Measurements from ENCODE around the gene KRTAP4-8.
"Not testable (repeated sequence)": the region's sequence is repeated elsewhere in the genome, so short reads cannot be mapped to it uniquely, and the experiment has no call there.

Gene KRTAP4-8

GRCh38 chr17:41123991-41124371, 26.0 kb upstream of the KRTAP4-8 start, which contains the start of gene KRTAP4-12:
Gene KRTAP4-12 (minus strand): TSS chr17:41124182. CDS start chr17:41124122, 60 bp downstream.
- H3K27ac ChIP-seq (ENCODE audit: low read depth, low read length); H3K4me1 ChIP-seq (ENCODE audit: insufficient read depth, low read length); H3K4me3 ChIP-seq (ENCODE audit: low read length); H3K9ac ChIP-seq (ENCODE audit: low read depth, low read length); H3K27me3 ChIP-seq (ENCODE audit: insufficient read depth, low read length); H3K9me3 ChIP-seq (ENCODE audit: insufficient read depth, low read depth, low read length); H3K36me3 ChIP-seq (ENCODE audit: insufficient read depth, low read length): not testable (repeated sequence)
- WGBS = 82% methylated on average over 3 of the region's 3 CpGs

DNA sequence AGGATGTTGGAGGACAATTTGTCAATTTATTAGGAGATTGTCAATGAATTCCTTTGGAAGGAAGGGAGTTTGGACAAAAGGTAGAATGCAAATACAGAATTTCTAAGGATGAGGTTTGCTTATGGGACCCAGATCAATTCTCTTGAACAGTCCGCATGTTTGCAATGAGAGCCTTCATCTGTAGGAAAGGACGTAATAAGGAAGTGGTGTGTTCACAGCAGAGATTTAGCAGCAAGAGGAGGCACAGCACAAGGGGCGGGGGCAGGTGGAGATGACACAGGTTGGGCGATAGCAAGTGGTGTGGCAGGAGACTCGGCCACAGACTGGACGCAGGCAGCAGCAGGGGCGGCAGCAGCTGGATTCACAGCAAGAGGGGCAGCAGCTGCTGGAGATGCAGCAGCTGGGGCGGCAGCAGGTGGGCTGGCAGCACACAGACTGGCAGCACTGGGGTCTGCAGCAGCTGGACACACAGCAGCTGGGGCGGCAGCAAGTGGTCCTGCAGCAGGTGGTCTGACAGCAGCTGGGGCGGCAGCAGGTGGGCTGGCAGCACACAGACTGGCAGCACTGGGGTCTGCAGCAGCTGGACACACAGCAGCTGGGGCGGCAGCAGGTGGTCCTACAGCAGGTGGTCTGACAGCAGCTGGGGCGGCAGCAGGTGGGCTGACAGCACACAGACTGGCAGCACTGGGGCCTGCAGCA, 25.5 kb upstream of the KRTAP4-8 start:
- not testable (repeated sequence) for H3K9me3 ChIP-seq (ENCODE audit: insufficient read depth, low read depth, low read length); H3K4me3 ChIP-seq (ENCODE audit: low read length); H3K36me3 ChIP-seq (ENCODE audit: insufficient read depth, low read length); H3K27ac ChIP-seq (ENCODE audit: low read depth, low read length); H3K27me3 ChIP-seq (ENCODE audit: insufficient read depth, low read length); H3K9ac ChIP-seq (ENCODE audit: low read depth, low read length); H3K4me1 ChIP-seq (ENCODE audit: insufficient read depth, low read length)
- WGBS = 86% methylated on average over 12 of the region's 12 CpGs

GRCh38 chr17:41121742-41122141, 23.8 kb upstream of the KRTAP4-8 start:
- Histone ChIP-seq H3K27me3 (ENCODE audit: insufficient read depth, low read length) (no peaks in the 10 kb centered on the region), H3K36me3 (ENCODE audit: insufficient read depth, low read length) (no peaks in the 10 kb centered on the region), H3K9me3 (ENCODE audit: insufficient read depth, low read depth, low read length) (peaks cover 5% of the 10 kb centered on the region; the same call in 1 of the 2 replicates), H3K27ac (ENCODE audit: low read depth, low read length) (no peak overlapping the region), H3K4me1 (ENCODE audit: insufficient read depth, low read length) (no peaks in the 10 kb centered on the region), H3K4me3 (ENCODE audit: low read length) (no peak overlapping the region), H3K9ac (ENCODE audit: low read depth, low read length) (no peak overlapping the region)
- WGBS = 91% methylated on average over 2 of the region's 2 CpGs

- not testable (repeated sequence) for H3K9me3 ChIP-seq (ENCODE audit: insufficient read depth, low read depth, low read length); H3K4me3 ChIP-seq (ENCODE audit: low read length); H3K27me3 ChIP-seq (ENCODE audit: insufficient read depth, low read length); H3K36me3 ChIP-seq (ENCODE audit: insufficient read depth, low read length); H3K4me1 ChIP-seq (ENCODE audit: insufficient read depth, low read length); H3K9ac ChIP-seq (ENCODE audit: low read depth, low read length); H3K27ac ChIP-seq (ENCODE audit: low read depth, low read length)
- 89% methylated on average over 10 of the region's 11 CpGs for WGBS
Observed at GRCh38 chr17:41119696-41120690, 22.1 kb upstream of the KRTAP4-8 start.

DNA sequence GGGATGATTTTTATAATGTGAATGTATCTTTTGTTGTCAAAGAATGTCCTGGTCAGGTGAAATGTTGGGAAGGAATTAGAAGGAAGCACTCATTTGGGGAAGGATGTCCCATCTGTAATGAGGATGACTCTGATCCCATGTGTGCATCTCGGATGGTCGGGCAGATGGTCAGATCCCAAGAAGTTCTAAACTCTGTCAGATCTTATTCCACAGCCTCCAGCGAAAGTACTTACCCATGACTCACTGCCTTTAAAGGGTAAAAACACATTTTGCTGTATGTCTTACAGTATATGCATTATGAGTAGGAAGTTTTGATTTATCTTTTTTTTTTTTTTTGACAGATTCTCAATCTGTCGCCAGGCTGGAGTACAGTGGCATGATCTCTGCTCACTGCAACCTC, 20.8 kb upstream of the KRTAP4-8 start:
- Histone ChIP-seq H3K36me3 (ENCODE audit: insufficient read depth, low read length) (no peaks in the 10 kb centered on the region), H3K9me3 (ENCODE audit: insufficient read depth, low read depth, low read length) (peaks cover 7% of the 10 kb centered on the region; the same call in 1 of the 2 replicates), H3K4me3 (ENCODE audit: low read length) (no peak overlapping the region), H3K9ac (ENCODE audit: low read depth, low read length) (no peak overlapping the region), H3K4me1 (ENCODE audit: insufficient read depth, low read length) (no peaks in the 10 kb centered on the region), H3K27ac (ENCODE audit: low read depth, low read length) (no peak overlapping the region), H3K27me3 (ENCODE audit: insufficient read depth, low read length) (no peaks in the 10 kb centered on the region)
- 95% methylated on average over 4 of the region's 4 CpGs for WGBS

DNA sequence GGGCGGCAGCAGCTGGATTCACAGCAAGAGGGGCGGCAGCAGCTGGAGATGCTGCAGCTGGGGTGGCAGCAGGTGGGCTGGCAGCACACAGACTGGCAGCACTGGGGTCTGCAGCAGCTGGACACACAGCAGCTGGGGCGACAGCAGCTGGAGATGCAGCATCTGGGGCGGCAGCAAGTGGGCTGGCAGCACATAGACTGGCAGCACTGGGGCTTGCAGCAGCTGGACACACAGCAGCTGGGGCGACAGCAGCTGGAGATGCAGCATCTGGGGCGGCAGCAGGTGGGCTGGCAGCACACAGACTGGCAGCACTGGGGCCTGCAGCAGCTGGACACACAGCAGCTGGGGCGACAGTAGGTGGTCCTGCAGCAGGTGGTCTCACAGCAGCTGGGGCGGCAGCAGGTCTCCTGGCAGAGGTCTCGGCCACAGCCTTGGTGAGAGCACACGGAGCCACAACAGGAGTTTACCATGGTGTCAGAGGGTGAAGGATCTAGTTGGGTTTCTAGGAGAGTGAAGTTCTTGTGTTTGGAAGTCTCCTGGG, 20.0 kb upstream of the KRTAP4-8 start, which contains the start of gene KRTAP4-11:
Gene KRTAP4-11 (minus strand): TSS at position 528 of the 541 bp plus-strand sequence. CDS start 58 bp downstream, at position 470.
- WGBS = 87% methylated on average over 10 of the region's 10 CpGs
- H3K27ac ChIP-seq (ENCODE audit: low read depth, low read length); H3K4me3 ChIP-seq (ENCODE audit: low read length); H3K4me1 ChIP-seq (ENCODE audit: insufficient read depth, low read length); H3K9ac ChIP-seq (ENCODE audit: low read depth, low read length); H3K27me3 ChIP-seq (ENCODE audit: insufficient read depth, low read length); H3K36me3 ChIP-seq (ENCODE audit: insufficient read depth, low read length): not testable (repeated sequence)
- peaks cover 10% of the 10 kb centered on the region for H3K9me3 ChIP-seq (ENCODE audit: insufficient read depth, low read depth, low read length)

- 87% methylated on average over 5 of the region's 5 CpGs for WGBS
- H3K9me3 ChIP-seq (ENCODE audit: insufficient read depth, low read depth, low read length) = peaks cover 24% of the 10 kb centered on the region
- H3K9ac ChIP-seq (ENCODE audit: low read depth, low read length) = no peak overlapping the region
- no peaks in the 10 kb centered on the region for H3K36me3 ChIP-seq (ENCODE audit: insufficient read depth, low read length)
- H3K27ac ChIP-seq (ENCODE audit: low read depth, low read length) = no peak overlapping the region
- H3K27me3 ChIP-seq (ENCODE audit: insufficient read depth, low read length) = no peaks in the 10 kb centered on the region
- H3K4me1 ChIP-seq (ENCODE audit: insufficient read depth, low read length) = no peaks in the 10 kb centered on the region
- H3K4me3 ChIP-seq (ENCODE audit: low read length) = no peak overlapping the region
Observed at GRCh38 chr17:41116297-41116696, 18.4 kb upstream of the KRTAP4-8 start.

- no peaks in the 10 kb centered on the region for H3K27me3 ChIP-seq (ENCODE audit: insufficient read depth, low read length)
- H3K27ac ChIP-seq (ENCODE audit: low read depth, low read length) = no peak overlapping the region
- peaks cover 21% of the 10 kb centered on the region for H3K4me1 ChIP-seq (ENCODE audit: insufficient read depth, low read length)
- H3K9me3 ChIP-seq (ENCODE audit: insufficient read depth, low read depth, low read length) = peaks cover 33% of the 10 kb centered on the region
- H3K4me3 ChIP-seq (ENCODE audit: low read length) = no peak overlapping the region
- WGBS = 91% methylated on average over 1 of the region's 2 CpGs
- H3K9ac ChIP-seq (ENCODE audit: low read depth, low read length) = no peak overlapping the region
- H3K36me3 ChIP-seq (ENCODE audit: insufficient read depth, low read length) = no peaks in the 10 kb centered on the region
Observed at GRCh38 chr17:41111151-41111885, 13.4 kb upstream of the KRTAP4-8 start.

GRCh38 chr17:41108728-41109386, 10.9 kb upstream of the KRTAP4-8 start:
- H3K27ac ChIP-seq (ENCODE audit: low read depth, low read length); H3K27me3 ChIP-seq (ENCODE audit: insufficient read depth, low read length); H3K4me3 ChIP-seq (ENCODE audit: low read length); H3K36me3 ChIP-seq (ENCODE audit: insufficient read depth, low read length); H3K9ac ChIP-seq (ENCODE audit: low read depth, low read length): not testable (repeated sequence)
- WGBS = 40% methylated on average over 1 of the region's 1 CpG
- Histone ChIP-seq H3K9me3 (ENCODE audit: insufficient read depth, low read depth, low read length) (peaks cover 30% of the 10 kb centered on the region), H3K4me1 (ENCODE audit: insufficient read depth, low read length) (peaks cover 21% of the 10 kb centered on the region)

DNA sequence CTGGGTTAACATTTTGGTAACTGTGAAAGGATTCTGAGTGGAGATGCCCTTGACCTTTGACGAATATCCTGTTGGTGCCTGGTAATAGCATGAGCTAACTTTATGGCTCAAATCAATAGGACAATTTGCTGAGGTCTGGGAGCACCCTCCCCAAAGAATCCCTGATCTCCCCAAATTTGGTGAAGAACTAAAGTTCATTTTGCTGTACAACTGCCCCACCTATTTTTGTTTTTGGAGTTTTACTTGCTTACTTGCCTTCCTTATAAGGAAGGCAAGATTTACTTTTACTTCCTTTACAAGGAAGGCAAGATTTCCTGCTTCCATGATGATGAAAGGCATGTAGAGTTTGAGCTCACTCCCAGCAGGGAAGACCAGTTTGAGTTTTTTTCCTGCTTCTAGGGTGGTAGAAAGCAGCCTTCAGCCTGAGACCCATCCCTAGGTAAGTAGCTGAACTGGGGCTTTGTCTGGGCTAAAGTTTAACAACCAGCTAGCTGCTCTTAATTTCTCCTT, 10.1 kb upstream of the KRTAP4-8 start:
- Histone ChIP-seq H3K27me3 (ENCODE audit: insufficient read depth, low read length) (no peaks in the 10 kb centered on the region), H3K27ac (ENCODE audit: low read depth, low read length) (peak overlapping the region; percentile 41; the same call in 1 of the 2 replicates), H3K4me1 (ENCODE audit: insufficient read depth, low read length) (peaks cover 21% of the 10 kb centered on the region), H3K4me3 (ENCODE audit: low read length) (no peak overlapping the region), H3K9me3 (ENCODE audit: insufficient read depth, low read depth, low read length) (peaks cover 26% of the 10 kb centered on the region), H3K9ac (ENCODE audit: low read depth, low read length) (no peak overlapping the region), H3K36me3 (ENCODE audit: insufficient read depth, low read length) (no peaks in the 10 kb centered on the region)
- 100% methylated on average over 1 of the region's 1 CpG for WGBS
